Esophagus muscularis mucosa (tissue), 4 donors: ENCODE measurements around the gene KCNQ1. TPM values are rescaled to one million over a fixed set of nuclear protein-coding genes. Genes with fewer than 3 reads are reported as not detected.

Experiments
- DNase-seq: peaks from one replicate; pipeline ENCODE4 v3.0.0-alpha.2; 2017; ENCODE audit errors: extremely low spot score
- H3K27ac ChIP-seq, 4 donors: fragments of 200-600 bp; sonication (generic); replicated peaks in 1 of 4; 1 replicate in 3 of 4; 2 replicates in 1 of 4; pipeline ENCODE4 v1.5.1; 2016 to 2019; ENCODE audit warnings: mild to moderate bottlenecking in 1 of 4
- H3K27me3 ChIP-seq, 4 donors: fragments of 200-600 bp; sonication (generic); one replicate each; pipeline versions ENCODE4 v1.5.1 to v1.6.0; 2016 to 2019
- H3K36me3 ChIP-seq, 4 donors: fragments of 200-600 bp; sonication (generic); one replicate each; pipeline ENCODE4 v1.5.1; 2016 to 2019
- H3K4me1 ChIP-seq, 4 donors: fragments of 200-600 bp; sonication (generic); one replicate each; pipeline ENCODE4 v1.5.1; 2016 to 2019
- H3K4me3 ChIP-seq, 4 donors: fragments of 200-600 bp; sonication (generic); 1 replicate in 2 of 4; 2 replicates in 2 of 4; pipeline ENCODE4 v1.5.1; 2016 to 2019; ENCODE audit warnings: mild to moderate bottlenecking in 4 of 4, moderate library complexity in 1 of 4
- H3K9me3 ChIP-seq, 4 donors: fragments of 200-600 bp; sonication (generic); 1 replicate in 3 of 4; 2 replicates in 1 of 4; pipeline ENCODE4 v1.5.1; 2016 to 2019
- EP300 ChIP-seq: sonication (generic); formaldehyde crosslinking; IDR thresholded peaks from one replicate; pipeline ENCODE4 v1.6.1; 2017; ENCODE audit warnings: antibody characterized with exemption
- POLR2A ChIP-seq: fragments of 450-650 bp; IDR thresholded peaks from one replicate; pipeline ENCODE4 v1.6.1; 2017; ENCODE audit warnings: antibody characterized with exemption, moderate library complexity, mild to moderate bottlenecking, low read depth
- POLR2AphosphoS5 ChIP-seq, 2 donors: sonication (generic); formaldehyde crosslinking; IDR thresholded peaks; one replicate each; pipeline ENCODE4 v1.6.1; 2017; ENCODE audit warnings: antibody characterized with exemption in 2 of 2
- WGBS: methylation state at CpG from one replicate; pipeline ENCODE4 v1.1.5; 2018; 5-methylcytosine and 5-hydroxymethylcytosine counted together
- intact Hi-C: fragments of 100-400 bp; cut with DNase I; formaldehyde crosslinking; loops from one replicate; pipeline ENCODE4 v1.15.1; 2023
- total RNA-seq, 4 donors: library from RNA; depleted of rRNA; stranded (reverse); fragments of >200 nt; gene quantifications; one replicate each; pipeline versions ENCODE4 v1.1.0 to v1.2.1, GENCODE V29; 2016
- TF ChIP-seq, protein P1 (sequence below), 3 experiments: fragments of 200-600 bp in 2 of 3; fragments of 450-650 bp in 1 of 3; sonication (generic) in 2 of 3; IDR thresholded peaks; one replicate each; pipeline ENCODE4 v1.5.1; 2017 to 2019; ENCODE audit warnings: antibody characterized with exemption in 3 of 3, mild to moderate bottlenecking in 2 of 3, moderate library complexity in 1 of 3

The KCNQ1 gene
- total RNA-seq, 4 donors from 2014 or later = 2.1 to 5.9 (median 4.3) TPM

DNA sequence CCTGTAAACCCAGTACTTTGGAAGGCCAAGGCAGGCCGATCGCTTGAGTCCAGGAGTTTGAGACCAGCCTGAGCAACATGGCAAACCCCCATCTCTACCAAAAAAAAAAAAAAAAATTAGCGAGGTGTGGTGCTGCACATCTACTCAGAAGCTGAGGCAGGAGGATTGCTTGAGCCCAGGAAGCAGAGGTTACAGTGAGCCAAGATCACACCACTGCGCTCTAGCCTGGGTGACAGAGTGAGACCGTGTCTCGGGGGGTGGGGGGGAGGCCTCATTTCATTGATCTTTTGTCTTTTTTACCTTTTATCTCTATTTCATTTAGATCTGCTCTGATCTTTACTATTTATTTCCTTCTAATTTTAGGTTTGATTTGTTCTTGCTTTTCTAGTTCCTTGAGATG, 203.1 kb downstream of the KCNQ1 start:
- H3K9me3 ChIP-seq = peaks cover 2 to 97% (median 79%) of the 10 kb centered on the region in 4 donors
- no peaks in the 10 kb centered on the region for H3K4me1 ChIP-seq

DNA sequence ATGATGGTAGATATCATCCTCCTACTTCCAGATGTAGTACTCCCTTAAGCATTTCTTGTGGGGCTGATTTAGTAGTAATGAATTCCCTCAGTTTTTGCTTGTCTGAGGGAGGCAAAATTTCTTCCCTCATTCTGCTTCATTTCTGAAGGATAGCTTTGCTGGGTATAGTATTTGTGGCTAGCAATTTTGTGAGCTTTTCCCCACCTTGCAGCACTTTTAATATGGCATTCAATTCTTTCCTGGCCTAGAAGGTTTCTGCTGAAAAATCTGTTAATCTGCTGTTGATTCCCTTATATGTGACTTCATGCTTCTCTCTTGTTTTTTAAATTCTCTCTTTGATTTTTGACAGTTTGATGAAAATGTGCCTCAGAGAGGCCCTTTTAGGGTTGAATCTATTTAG, 204.6 kb downstream of the KCNQ1 start:
- no peak for DNase-seq
- intact Hi-C loops = no loop called here
- Histone ChIP-seq H3K9me3 (peaks cover 2 to 97% (median 65%) of the 10 kb centered on the region in 4 donors), H3K4me1 (no peaks in the 10 kb centered on the region), H3K27ac (no peak overlapping the region), H3K27me3 (no peaks in the 10 kb centered on the region), H3K4me3 (no peak overlapping the region), H3K36me3 (no peaks in the 10 kb centered on the region)
- TF ChIP-seq, protein P1, sequence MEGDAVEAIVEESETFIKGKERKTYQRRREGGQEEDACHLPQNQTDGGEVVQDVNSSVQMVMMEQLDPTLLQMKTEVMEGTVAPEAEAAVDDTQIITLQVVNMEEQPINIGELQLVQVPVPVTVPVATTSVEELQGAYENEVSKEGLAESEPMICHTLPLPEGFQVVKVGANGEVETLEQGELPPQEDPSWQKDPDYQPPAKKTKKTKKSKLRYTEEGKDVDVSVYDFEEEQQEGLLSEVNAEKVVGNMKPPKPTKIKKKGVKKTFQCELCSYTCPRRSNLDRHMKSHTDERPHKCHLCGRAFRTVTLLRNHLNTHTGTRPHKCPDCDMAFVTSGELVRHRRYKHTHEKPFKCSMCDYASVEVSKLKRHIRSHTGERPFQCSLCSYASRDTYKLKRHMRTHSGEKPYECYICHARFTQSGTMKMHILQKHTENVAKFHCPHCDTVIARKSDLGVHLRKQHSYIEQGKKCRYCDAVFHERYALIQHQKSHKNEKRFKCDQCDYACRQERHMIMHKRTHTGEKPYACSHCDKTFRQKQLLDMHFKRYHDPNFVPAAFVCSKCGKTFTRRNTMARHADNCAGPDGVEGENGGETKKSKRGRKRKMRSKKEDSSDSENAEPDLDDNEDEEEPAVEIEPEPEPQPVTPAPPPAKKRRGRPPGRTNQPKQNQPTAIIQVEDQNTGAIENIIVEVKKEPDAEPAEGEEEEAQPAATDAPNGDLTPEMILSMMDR (IDR thresholded peaks at IDR 0.05) = no peak
- no peak for TF ChIP-seq EP300
- no peak for TF ChIP-seq POLR2AphosphoS5 (IDR thresholded peaks at IDR 0.05)
- no peak for TF ChIP-seq POLR2A

More for the DNA sequence above, 203.1 kb downstream of the KCNQ1 start:
- intact Hi-C loops = no loop called here
- WGBS = 98% methylated on average over 6 of the region's 6 CpGs
- H3K4me3 ChIP-seq = no peak overlapping the region
- DNase-seq = no peak
- H3K27ac ChIP-seq = no peak overlapping the region
- TF ChIP-seq POLR2A = no peak
- TF ChIP-seq POLR2AphosphoS5 (IDR thresholded peaks at IDR 0.05) = no peak
- TF ChIP-seq, protein P1 (IDR thresholded peaks at IDR 0.05) = no peak
- no peak for TF ChIP-seq EP300
- no peaks in the 10 kb centered on the region for H3K27me3 ChIP-seq
- no peaks in the 10 kb centered on the region for H3K36me3 ChIP-seq

DNA sequence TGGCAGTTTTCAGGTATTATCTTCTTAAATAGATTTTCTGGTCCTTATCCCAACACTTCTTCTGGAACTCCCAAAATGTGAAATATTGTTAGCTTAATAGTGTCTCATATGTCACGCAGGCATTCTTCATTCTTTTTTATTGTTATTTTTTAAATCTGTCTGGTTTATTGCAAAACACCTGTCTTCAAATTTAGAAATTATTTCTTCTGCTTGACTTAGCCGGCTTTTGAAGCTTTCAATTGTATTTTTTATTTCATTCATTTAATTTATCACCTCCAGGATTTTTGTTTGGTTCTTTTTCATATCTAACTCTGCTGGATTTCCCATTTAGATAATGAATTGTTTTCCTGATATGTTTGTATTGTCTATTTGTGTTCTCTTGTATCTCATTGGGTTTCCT, 205.0 kb downstream of the KCNQ1 start:
- intact Hi-C loops = no loop called here
- Histone ChIP-seq H3K27me3 (no peaks in the 10 kb centered on the region), H3K9me3 (peaks cover 2 to 95% (median 60%) of the 10 kb centered on the region in 4 donors), H3K4me3 (no peak overlapping the region), H3K27ac (no peak overlapping the region), H3K36me3 (no peaks in the 10 kb centered on the region), H3K4me1 (no peaks in the 10 kb centered on the region)
- 99% methylated on average over 2 of the region's 2 CpGs for WGBS
- no peak for DNase-seq
- no peak for TF ChIP-seq POLR2A
- no peak for TF ChIP-seq EP300
- TF ChIP-seq, protein P1 (IDR thresholded peaks at IDR 0.05) = no peak
- TF ChIP-seq POLR2AphosphoS5 (IDR thresholded peaks at IDR 0.05) = no peak

DNA sequence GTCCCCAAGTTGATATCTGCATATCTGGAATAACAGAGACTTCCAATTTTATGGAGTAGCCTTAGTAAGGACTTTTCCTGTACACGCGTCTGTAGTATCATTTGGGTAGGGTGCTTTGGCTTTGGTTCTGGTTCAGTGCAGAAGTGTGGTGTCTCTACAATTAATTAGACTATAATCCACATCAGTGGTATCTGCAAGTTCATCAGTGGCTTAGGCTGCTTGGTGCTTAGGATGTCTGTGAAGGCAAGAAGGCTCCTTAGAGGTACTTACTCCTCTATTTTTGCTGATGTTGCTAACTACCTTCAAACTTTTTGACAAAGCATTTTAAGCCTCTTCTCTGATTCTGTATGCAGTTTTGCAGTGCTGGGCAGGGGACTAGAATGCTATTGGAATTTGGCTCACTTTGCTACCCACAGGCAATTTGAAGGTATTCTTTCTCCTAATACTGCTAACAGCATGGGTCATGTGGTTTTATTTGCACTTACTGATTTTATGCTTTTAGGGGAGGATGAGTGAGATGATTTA, 205.6 kb downstream of the KCNQ1 start:
- TF ChIP-seq POLR2AphosphoS5 (IDR thresholded peaks at IDR 0.05) (no peak), POLR2A (no peak), EP300 (no peak)
- TF ChIP-seq, protein P1 (IDR thresholded peaks at IDR 0.05) = no peak
- intact Hi-C loops = no loop called here
- H3K27ac ChIP-seq = no peak overlapping the region
- H3K4me1 ChIP-seq = no peaks in the 10 kb centered on the region
- H3K36me3 ChIP-seq = no peaks in the 10 kb centered on the region
- no peak overlapping the region for H3K4me3 ChIP-seq
- peaks cover 2 to 94% (median 55%) of the 10 kb centered on the region in 4 donors for H3K9me3 ChIP-seq
- no peaks in the 10 kb centered on the region for H3K27me3 ChIP-seq
- WGBS = 96% methylated on average over 2 of the region's 2 CpGs
- DNase-seq = no peak

DNA sequence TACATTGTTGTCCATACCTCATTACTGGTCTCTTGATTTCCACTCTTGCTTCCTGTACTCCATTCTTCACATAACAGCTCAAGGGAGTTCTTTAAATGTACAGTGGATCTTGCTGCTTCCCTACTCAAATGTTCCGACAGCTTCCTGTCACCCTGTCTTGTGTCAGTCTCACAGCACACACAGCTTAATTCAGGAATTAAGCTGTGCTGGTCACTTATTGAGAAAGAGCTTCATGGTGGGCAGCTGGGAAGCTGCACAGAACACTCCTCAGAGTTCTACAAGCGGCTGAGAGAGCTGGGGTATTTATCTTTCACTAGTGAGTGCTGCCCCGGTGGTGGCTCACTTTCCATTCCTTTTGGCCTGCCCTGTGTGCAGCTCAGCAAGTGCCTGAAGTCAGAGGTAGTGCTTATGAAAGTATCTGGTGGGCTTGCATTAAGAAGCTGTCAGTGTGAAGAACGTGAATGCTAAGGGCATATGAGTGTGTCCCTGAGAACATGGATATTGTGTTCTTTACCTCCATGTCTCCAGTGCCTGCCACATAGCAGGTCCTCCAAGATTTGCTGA, 206.3 kb downstream of the KCNQ1 start:
- no peak overlapping the region for H3K27ac ChIP-seq
- DNase-seq = no peak
- intact Hi-C loops = no loop called here
- WGBS = 96% methylated on average over 4 of the region's 4 CpGs
- no peak overlapping the region for H3K4me3 ChIP-seq
- no peaks in the 10 kb centered on the region for H3K36me3 ChIP-seq
- no peaks in the 10 kb centered on the region for H3K4me1 ChIP-seq
- H3K27me3 ChIP-seq = no peaks in the 10 kb centered on the region
- TF ChIP-seq EP300 = no peak
- TF ChIP-seq, protein P1 (IDR thresholded peaks at IDR 0.05) = no peak
- no peak for TF ChIP-seq POLR2A
- TF ChIP-seq POLR2AphosphoS5 (IDR thresholded peaks at IDR 0.05) = no peak
- peaks cover 2 to 94% (median 47%) of the 10 kb centered on the region in 4 donors for H3K9me3 ChIP-seq
